ENCODE data around the gene ANAPC10.
"Not testable (repeated sequence)": the region's sequence is repeated elsewhere in the genome, so short reads cannot be mapped to it uniquely, and the experiment has no call there.

Gene ANAPC10

GRCh38 chr4:145097821-145098674 is at the start of gene ANAPC10, which contains the start of gene ABCE1:
ANAPC10 (minus strand) TSS chr4:145098196; CDS start chr4:145096099, 2,097 bp downstream.
ABCE1 (plus strand) TSS chr4:145098311; CDS start chr4:145104413, 6,102 bp downstream.
- DNase-seq (ENCODE audit: low read depth in 3 of 3), result peak; percentile 94 to 96 (median 94)

- DNase-seq (ENCODE audit: low read depth in 3 of 3), result not testable (repeated sequence)
These were observed 38.2 kb upstream of the ANAPC10 start for GRCh38 chr4:145136219-145136618.

- DNase-seq (ENCODE audit: low read depth in 3 of 3), result no peak
These were observed 34.6 kb upstream of the ANAPC10 start for GRCh38 chr4:145132511-145133098.

GRCh38 chr4:145131848-145132247 is 33.9 kb upstream of the ANAPC10 start:
- DNase-seq (ENCODE audit: low read depth in 3 of 3), result no peak

- DNase-seq (ENCODE audit: low read depth in 3 of 3), result no peak
These were observed 32.9 kb upstream of the ANAPC10 start for GRCh38 chr4:145130788-145131399.

GRCh38 chr4:145130130-145130529 is 32.1 kb upstream of the ANAPC10 start:
- DNase-seq (ENCODE audit: low read depth in 3 of 3), result no peak

- no peak for DNase-seq (ENCODE audit: low read depth in 3 of 3)
These were observed 27.4 kb upstream of the ANAPC10 start for GRCh38 chr4:145125396-145125795.

GRCh38 chr4:145108128-145108527 is 10.1 kb upstream of the ANAPC10 start:
- DNase-seq (ENCODE audit: low read depth in 3 of 3), result no peak

- DNase-seq (ENCODE audit: low read depth in 3 of 3), result no peak
These were observed 9.1 kb upstream of the ANAPC10 start for GRCh38 chr4:145107126-145107525.

- no peak for DNase-seq (ENCODE audit: low read depth in 3 of 3)
These were observed 5.5 kb upstream of the ANAPC10 start for GRCh38 chr4:145103496-145103895.

- no peak for DNase-seq (ENCODE audit: low read depth in 3 of 3)
These were observed 4.6 kb upstream of the ANAPC10 start for GRCh38 chr4:145102619-145103018.

GRCh38 chr4:145101091-145101490 is 3.1 kb upstream of the ANAPC10 start:
- no peak for DNase-seq (ENCODE audit: low read depth in 3 of 3)

GRCh38 chr4:145099653-145100052 is 1.7 kb upstream of the ANAPC10 start:
- DNase-seq (ENCODE audit: low read depth in 3 of 3), result no peak

- peak; percentile 22 to 28 (median 24) for DNase-seq (ENCODE audit: low read depth in 3 of 3)
These were observed 660 bp upstream of the ANAPC10 start for GRCh38 chr4:145098675-145099037.

- DNase-seq (ENCODE audit: low read depth in 3 of 3), result no peak
These were observed 620 bp downstream of the ANAPC10 start for GRCh38 chr4:145097331-145097820.

- no peak for DNase-seq (ENCODE audit: low read depth in 3 of 3)
These were observed 4.4 kb downstream of the ANAPC10 start for GRCh38 chr4:145093638-145094037.

GRCh38 chr4:145090380-145090779 is 7.6 kb downstream of the ANAPC10 start:
- DNase-seq (ENCODE audit: low read depth in 3 of 3), result no peak

GRCh38 chr4:145083891-145084605 is 13.9 kb downstream of the ANAPC10 start:
- no peak for DNase-seq (ENCODE audit: low read depth in 3 of 3)

- DNase-seq (ENCODE audit: low read depth in 3 of 3), result no peak
These were observed 16.2 kb downstream of the ANAPC10 start for GRCh38 chr4:145081756-145082155.

GRCh38 chr4:145076469-145076855 is 21.5 kb downstream of the ANAPC10 start:
- DNase-seq (ENCODE audit: low read depth in 3 of 3), result no peak

- DNase-seq (ENCODE audit: low read depth in 3 of 3), result no peak
These were observed 22.1 kb downstream of the ANAPC10 start for GRCh38 chr4:145075742-145076468.

Data from stimulated activated CD4-positive, alpha-beta T cell treated with anti-CD3 and anti-CD28 coated beads, TNF-alpha, amount 100 ng/mL, for 24 hours (primary cell).